HEK293 (cell line): ENCODE results near the gene RMND1.

Source experiments
- CTCF ChIA-PET: fragments of 350-600 bp; formaldehyde crosslinking; extraction: SDS; loops from one replicate; lab custom pipeline; 2021; ENCODE audit warnings: antibody characterized with exemption; lab: Yijun Ruan, JAX
- POLR2A ChIA-PET: fragments of 300-600 bp; formaldehyde crosslinking; extraction: SDS; loops from one replicate; lab custom pipeline; 2020; ENCODE audit warnings: antibody characterized with exemption, inconsistent platforms; lab: Yijun Ruan, JAX
- H3K27ac ChIP-seq: fragments of 200-500 bp; sonication (Bioruptor generic); 2 replicates; pipeline ENCODE4 v1.5.1; 2014; ENCODE audit warnings: low read depth, low read length, control low read depth, inconsistent platforms; ENCODE audit errors: extremely low read depth
- H3K36me3 ChIP-seq, 2 experiments: fragments of 200-500 bp in 1 of 2; sonication (Bioruptor generic) in 1 of 2; 1 replicate in 1 of 2; 2 replicates in 1 of 2; pipeline ENCODE4 v1.5.1; 2014 to 2017; ENCODE audit warnings: inconsistent platforms in 2 of 2, low read length in 2 of 2; ENCODE audit not compliant: control insufficient read depth in 2 of 2, insufficient read depth in 1 of 2
- H3K4me1 ChIP-seq: fragments of 200-500 bp; sonication (Bioruptor generic); 2 replicates; pipeline ENCODE4 v1.5.1; 2014; ENCODE audit warnings: mild to moderate bottlenecking, low read length, inconsistent platforms; ENCODE audit not compliant: control insufficient read depth, insufficient read depth
- H3K4me3 ChIP-seq: 2 replicates; pipeline ENCODE4 v1.5.1; 2011; ENCODE audit warnings: low read depth, mild to moderate bottlenecking, control low read depth, low read length, moderate library complexity
- H3K9me3 ChIP-seq: fragments of 200-500 bp; sonication (Bioruptor generic); 2 replicates; pipeline ENCODE4 v1.5.1; 2014; ENCODE audit warnings: low read depth, low read length, inconsistent platforms; ENCODE audit not compliant: control insufficient read depth, insufficient read depth
- BCL11B ChIP-seq: fragments of 450-650 bp; formaldehyde crosslinking; IDR thresholded peaks from 2 replicates; pipeline ENCODE4 v1.5.1; 2016; ENCODE audit warnings: low read depth, missing biosample characterization, missing genetic modification characterization
- ELK4 ChIP-seq: IDR thresholded peaks from 2 replicates; pipeline ENCODE4 v1.6.1; 2011; ENCODE audit warnings: mild to moderate bottlenecking, low read depth, low read length, borderline replicate concordance
- INSM2 ChIP-seq: fragments of 450-650 bp; formaldehyde crosslinking; IDR thresholded peaks from 2 replicates; pipeline ENCODE4 v1.5.1; 2016; ENCODE audit warnings: missing biosample characterization, missing genetic modification characterization
- KLF8 ChIP-seq: fragments of 450-650 bp; formaldehyde crosslinking; IDR thresholded peaks from 2 replicates; pipeline ENCODE4 v1.5.1; 2016; ENCODE audit warnings: missing biosample characterization, missing genetic modification characterization
- OVOL3 ChIP-seq: fragments of 450-650 bp; formaldehyde crosslinking; IDR thresholded peaks from 2 replicates; pipeline ENCODE4 v1.5.1; 2016; ENCODE audit warnings: missing biosample characterization, missing genetic modification characterization
- PRDM2 ChIP-seq: fragments of 450-650 bp; formaldehyde crosslinking; IDR thresholded peaks from 2 replicates; pipeline ENCODE4 v1.5.1; 2016; ENCODE audit warnings: missing biosample characterization, missing genetic modification characterization, borderline replicate concordance
- REPIN1 ChIP-seq: fragments of 450-650 bp; formaldehyde crosslinking; IDR thresholded peaks from 2 replicates; pipeline ENCODE4 v1.5.1; 2017; ENCODE audit warnings: missing biosample characterization, missing genetic modification characterization, low read depth
- SCRT1 ChIP-seq: fragments of 450-650 bp; formaldehyde crosslinking; IDR thresholded peaks from 2 replicates; pipeline ENCODE4 v1.5.1; 2016; ENCODE audit warnings: missing biosample characterization, missing genetic modification characterization, borderline replicate concordance
- SETDB1 ChIP-seq: IDR thresholded peaks from one replicate; pipeline ENCODE4 v1.6.1; 2017; ENCODE audit warnings: mild to moderate bottlenecking, low read length, moderate library complexity, mixed read lengths; ENCODE audit not compliant: insufficient read length
- SP2 ChIP-seq: fragments of 450-650 bp; formaldehyde crosslinking; IDR thresholded peaks from 2 replicates; pipeline ENCODE4 v1.5.1; 2016; ENCODE audit warnings: missing biosample characterization, missing genetic modification characterization
- YY1 ChIP-seq: fragments of 450-650 bp; formaldehyde crosslinking; IDR thresholded peaks from 2 replicates; pipeline ENCODE4 v1.5.1; 2018; ENCODE audit warnings: missing biosample characterization, missing genetic modification characterization
- ZBTB44 ChIP-seq: fragments of 450-650 bp; IDR thresholded peaks from 2 replicates; pipeline ENCODE4 v1.5.1; 2018; ENCODE audit warnings: missing biosample characterization, mild to moderate bottlenecking, missing genetic modification characterization
- ZFP37 ChIP-seq: fragments of 450-650 bp; formaldehyde crosslinking; IDR thresholded peaks from 2 replicates; pipeline ENCODE4 v1.5.1; 2016; ENCODE audit warnings: missing biosample characterization, missing genetic modification characterization
- ZNF16 ChIP-seq: fragments of 450-650 bp; formaldehyde crosslinking; IDR thresholded peaks from 2 replicates; pipeline ENCODE4 v1.5.1; 2016; ENCODE audit warnings: low read depth, missing biosample characterization, missing genetic modification characterization
- ZNF214 ChIP-seq: fragments of 450-650 bp; formaldehyde crosslinking; IDR thresholded peaks from 2 replicates; pipeline ENCODE4 v1.5.1; 2017; ENCODE audit warnings: missing biosample characterization, mild to moderate bottlenecking, missing genetic modification characterization, borderline replicate concordance
- ZNF266 ChIP-seq: fragments of 450-650 bp; formaldehyde crosslinking; IDR thresholded peaks from 2 replicates; pipeline ENCODE4 v1.5.1; 2016; ENCODE audit warnings: missing biosample characterization, missing genetic modification characterization, low read depth
- ZNF292 ChIP-seq: fragments of 450-650 bp; formaldehyde crosslinking; IDR thresholded peaks from 2 replicates; pipeline ENCODE4 v1.5.1; 2016; ENCODE audit warnings: low read depth, missing biosample characterization, missing genetic modification characterization, borderline replicate concordance
- ZNF398 ChIP-seq: fragments of 450-650 bp; formaldehyde crosslinking; IDR thresholded peaks from 2 replicates; pipeline ENCODE4 v1.5.1; 2017; ENCODE audit warnings: missing biosample characterization, missing genetic modification characterization
- ZNF514 ChIP-seq: fragments of 450-650 bp; formaldehyde crosslinking; IDR thresholded peaks from 2 replicates; pipeline ENCODE4 v1.5.1; 2016; ENCODE audit warnings: missing biosample characterization, missing genetic modification characterization
- ZNF560 ChIP-seq: fragments of 450-650 bp; formaldehyde crosslinking; IDR thresholded peaks from 2 replicates; pipeline ENCODE4 v1.5.1; 2017; ENCODE audit warnings: missing biosample characterization, missing genetic modification characterization, borderline replicate concordance
- ZNF561 ChIP-seq: fragments of 450-650 bp; IDR thresholded peaks from 2 replicates; pipeline ENCODE4 v1.5.1; 2018; ENCODE audit warnings: missing biosample characterization, missing genetic modification characterization, borderline replicate concordance
- ZNF768 ChIP-seq: fragments of 450-650 bp; formaldehyde crosslinking; IDR thresholded peaks from 2 replicates; pipeline ENCODE4 v1.5.1; 2018; ENCODE audit warnings: missing biosample characterization, mild to moderate bottlenecking, missing genetic modification characterization
- ZSCAN30 ChIP-seq: fragments of 450-650 bp; IDR thresholded peaks from 2 replicates; pipeline ENCODE4 v1.5.1; 2018; ENCODE audit warnings: missing biosample characterization, mild to moderate bottlenecking, missing genetic modification characterization, moderate library complexity

Gene RMND1

GRCh38 chr6:151497905-151498304 lies 46.0 kb upstream of the RMND1 start:
- Histone ChIP-seq H3K4me1 (no peaks in the 10 kb centered on the region), H3K9me3 (no peaks in the 10 kb centered on the region), H3K36me3 (no peaks in the 10 kb centered on the region), H3K4me3 (no peak overlapping the region), H3K27ac (no peak overlapping the region)
- no peak for TF ChIP-seq REPIN1 (tag by site-specific recombination)
- TF ChIP-seq ZNF561 (tag by site-specific recombination): no peak
- TF ChIP-seq ZNF214 (tag by site-specific recombination): no peak
- no peak for TF ChIP-seq PRDM2 (tag by site-specific recombination)
- TF ChIP-seq ZSCAN30 (tag by site-specific recombination): no peak
- TF ChIP-seq ZNF768 (tag by site-specific recombination): no peak
- no peak for TF ChIP-seq ZFP37 (tag by site-specific recombination)
- no peak for TF ChIP-seq ZNF266
- TF ChIP-seq OVOL3 (tag by site-specific recombination): no peak
- no peak for TF ChIP-seq ZNF292 (tag by site-specific recombination)
- TF ChIP-seq ZNF16: no peak
- ChIA-PET CTCF (interaction anchor here (1.5 kb wide), 1 partner anchor 21 kb away, joined by 10 read pairs; no protein-coding TSS in a partner anchor), POLR2A (interaction anchor here (0.7 kb wide), 1 partner anchor 106 kb away, joined by 7 read pairs; no protein-coding TSS in a partner anchor)

GRCh38 chr6:151495380-151495779 lies 43.5 kb upstream of the RMND1 start:
- Histone ChIP-seq H3K27ac (no peak overlapping the region), H3K4me1 (no peaks in the 10 kb centered on the region), H3K4me3 (no peak overlapping the region), H3K9me3 (no peaks in the 10 kb centered on the region), H3K36me3 (no peaks in the 10 kb centered on the region)
- ChIA-PET POLR2A (no interaction called here), CTCF (no interaction called here)
- TF ChIP-seq SETDB1 (no peak), SCRT1 (no peak), ZNF514 (tag by site-specific recombination) (no peak), KLF8 (tag by site-specific recombination) (no peak), INSM2 (tag by site-specific recombination) (no peak), BCL11B (no peak), SP2 (tag by site-specific recombination) (no peak), ELK4 (no peak), ZNF560 (tag by site-specific recombination) (no peak), ZBTB44 (tag by site-specific recombination) (no peak), ZNF398 (tag by site-specific recombination) (no peak), YY1 (tag by site-specific recombination) (no peak)
